Pancreas (tissue), 10 donors: Measurements from ENCODE around the gene C21orf58. TPM values are rescaled to one million over a fixed set of nuclear protein-coding genes. Genes with fewer than 3 reads are reported as not detected.

Source experiments
- ATAC-seq, 4 donors: fragments of 200-7000 bp; cut with Tn5 transposase; one replicate each; pipeline versions ENCODE4 v1.8.0 to v1.9.1; 2020; ENCODE audit warnings: mild to moderate bottlenecking in 4 of 4, moderate library complexity in 4 of 4
- DNase-seq, 6 donors: peaks; one replicate each; pipeline ENCODE4 v3.0.0-alpha.2; 2020
- FAIRE-seq: peaks from 2 replicates; lab custom pipeline; 2012; peaks lifted over from hg19 to GRCh38; lab: Jason Lieb, UNC
- H3K27ac ChIP-seq, 4 donors: fragments of 200-600 bp; sonication (generic); 1 replicate in 3 of 4; 2 replicates in 1 of 4; pipeline versions ENCODE4 v1.5.0 to v1.8.0; 2020
- H3K27me3 ChIP-seq, 4 donors: fragments of 200-600 bp; one replicate each; pipeline ENCODE4 v1.8.0; 2021
- H3K36me3 ChIP-seq, 3 donors: fragments of 200-600 bp; sonication (generic) in 1 of 3; one replicate each; pipeline versions ENCODE4 v1.5.0 to v1.8.0; 2020 to 2021
- H3K4me1 ChIP-seq, 3 donors: fragments of 200-600 bp; one replicate each; pipeline ENCODE4 v1.8.0; 2021
- H3K4me3 ChIP-seq, 4 donors: fragments of 200-600 bp; sonication (generic) in 2 of 4; one replicate each; pipeline versions ENCODE4 v1.5.0 to v1.8.0; 2020 to 2021
- H3K9me3 ChIP-seq, 4 donors: fragments of 200-600 bp; one replicate each; pipeline ENCODE4 v1.8.0; 2021
- WGBS, 2 donors: extraction: QIAGEN DNeasy Blood & Tissue Kit; methylation state at CpG; one replicate each; pipeline ENCODE4 v1.1.7; 2013; 5-methylcytosine and 5-hydroxymethylcytosine counted together
- intact Hi-C, 3 donors: fragments of 100-400 bp; cut with DNase I; formaldehyde crosslinking; loops; one replicate each; pipeline versions ENCODE4 v1.11.1 to v1.14.2; 2022
- polyA plus RNA-seq, 2 donors: library from polyadenylated mRNA; stranded (reverse); fragments of 200-250 nt; gene quantifications; one replicate each; pipeline ENCODE4 v1.2.3, GENCODE V29; 2013
- total RNA-seq, 6 donors: library from RNA; stranded (reverse); fragmentation: NEBNext Ultra II Directional in 4 of 6; extraction: Animal tissue kit (Norgen Biotek cat#: 25700) in 4 of 6; gene quantifications; one replicate each; pipeline versions ENCODE4 v1.2.1 to v1.2.4, GENCODE V29; 2021 to 2023
- TF ChIP-seq, protein P1 (sequence below), 4 donors: fragments of 200-600 bp; sonication (generic) in 3 of 4; IDR thresholded peaks; one replicate each; pipeline versions ENCODE4 v1.5.0 to v1.8.0; 2021; ENCODE audit warnings: antibody characterized with exemption in 4 of 4
- donor health status: healthy with polysubstance abuse.
- donor health status: DM: no; HTN: no; CAD: no; lungs with moderate emphysema.
- donor health status: DM: no; HTN: no; CAD: no.
- donor health status: control.
- donor health status: control.
- donor health status: Bipolar disorder and iron deficiency.
- donor health status: DM: yes; HTN: yes; CAD: no.
- donor health status: DM: no; HTN: no; CAD: no.
- donor health status: DM: no; HTN: no; CAD: no.
- donor health status: DM: yes; HTN: yes; CAD: no.

The C21orf58 gene
- total and polyA plus RNA-seq, 8 donors: 0.88 to 13.1 (median 2.7) TPM

GRCh38 chr21:46362946-46363345 lies 39.3 kb upstream of the C21orf58 start:
- H3K9me3 ChIP-seq: no peaks in the 10 kb centered on the region
- H3K27ac ChIP-seq: no peak overlapping the region
- DNase-seq (no peak), FAIRE-seq (no peak), ATAC-seq (no peak)
- peaks cover 0 to 14% (median 5%) of the 10 kb centered on the region in 3 donors for H3K36me3 ChIP-seq
- no peak overlapping the region for H3K4me3 ChIP-seq
- H3K27me3 ChIP-seq: no peaks in the 10 kb centered on the region
- intact Hi-C loops: no loop called here
- no peaks in the 10 kb centered on the region for H3K4me1 ChIP-seq
- WGBS, 2 donors: 55 to 63% methylated on average over 15 of the region's 15 CpGs
- TF ChIP-seq, protein P1, sequence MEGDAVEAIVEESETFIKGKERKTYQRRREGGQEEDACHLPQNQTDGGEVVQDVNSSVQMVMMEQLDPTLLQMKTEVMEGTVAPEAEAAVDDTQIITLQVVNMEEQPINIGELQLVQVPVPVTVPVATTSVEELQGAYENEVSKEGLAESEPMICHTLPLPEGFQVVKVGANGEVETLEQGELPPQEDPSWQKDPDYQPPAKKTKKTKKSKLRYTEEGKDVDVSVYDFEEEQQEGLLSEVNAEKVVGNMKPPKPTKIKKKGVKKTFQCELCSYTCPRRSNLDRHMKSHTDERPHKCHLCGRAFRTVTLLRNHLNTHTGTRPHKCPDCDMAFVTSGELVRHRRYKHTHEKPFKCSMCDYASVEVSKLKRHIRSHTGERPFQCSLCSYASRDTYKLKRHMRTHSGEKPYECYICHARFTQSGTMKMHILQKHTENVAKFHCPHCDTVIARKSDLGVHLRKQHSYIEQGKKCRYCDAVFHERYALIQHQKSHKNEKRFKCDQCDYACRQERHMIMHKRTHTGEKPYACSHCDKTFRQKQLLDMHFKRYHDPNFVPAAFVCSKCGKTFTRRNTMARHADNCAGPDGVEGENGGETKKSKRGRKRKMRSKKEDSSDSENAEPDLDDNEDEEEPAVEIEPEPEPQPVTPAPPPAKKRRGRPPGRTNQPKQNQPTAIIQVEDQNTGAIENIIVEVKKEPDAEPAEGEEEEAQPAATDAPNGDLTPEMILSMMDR (IDR thresholded peaks at IDR 0.05): no peak

GRCh38 chr21:46361935-46362334 lies 38.3 kb upstream of the C21orf58 start:
- DNase-seq (no peak), ATAC-seq (no peak), FAIRE-seq (no peak)
- no peaks in the 10 kb centered on the region for H3K9me3 ChIP-seq
- TF ChIP-seq, protein P1 (IDR thresholded peaks at IDR 0.05): no peak
- peaks cover 0 to 14% (median 4%) of the 10 kb centered on the region in 3 donors for H3K36me3 ChIP-seq
- intact Hi-C loops: no loop called here
- no peaks in the 10 kb centered on the region for H3K27me3 ChIP-seq
- no peak overlapping the region for H3K4me3 ChIP-seq
- 78 to 83% methylated on average over 10 of the region's 10 CpGs for WGBS, 2 donors
- H3K4me1 ChIP-seq: no peaks in the 10 kb centered on the region
- no peak overlapping the region for H3K27ac ChIP-seq

DNA sequence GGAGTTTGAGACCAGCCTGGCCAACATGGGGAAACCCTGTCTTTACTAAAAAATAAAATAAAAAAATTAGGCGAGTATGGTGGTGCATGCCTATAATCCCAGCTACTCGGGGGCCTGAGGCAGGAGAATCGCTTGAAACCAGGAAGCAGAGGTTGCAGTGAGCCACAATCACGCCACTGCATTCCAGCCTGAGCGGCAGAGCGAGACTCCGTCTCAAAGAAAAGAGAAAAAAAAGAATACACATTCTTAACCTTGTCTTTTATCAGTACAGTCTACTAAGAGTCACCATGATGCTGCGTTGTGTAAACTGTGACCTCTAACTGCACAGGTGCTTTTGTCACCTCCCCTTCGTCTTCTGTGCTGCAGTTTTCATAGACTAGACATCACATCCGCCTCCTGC lies 37.5 kb upstream of the C21orf58 start:
- H3K27ac ChIP-seq: no peak overlapping the region
- H3K4me3 ChIP-seq: no peak overlapping the region
- FAIRE-seq (no peak), ATAC-seq (no peak), DNase-seq (no peak)
- no peaks in the 10 kb centered on the region for H3K9me3 ChIP-seq
- intact Hi-C loops: no loop called here
- no peaks in the 10 kb centered on the region for H3K27me3 ChIP-seq
- TF ChIP-seq, protein P1 (IDR thresholded peaks at IDR 0.05): no peak
- H3K36me3 ChIP-seq: peaks cover 0 to 13% (median 0%) of the 10 kb centered on the region in 3 donors
- no peaks in the 10 kb centered on the region for H3K4me1 ChIP-seq
- 91 to 96% methylated on average over 10 of the region's 10 CpGs for WGBS, 2 donors

- ATAC-seq: no peak
- Histone ChIP-seq H3K4me1 (no peaks in the 10 kb centered on the region), H3K27me3 (no peaks in the 10 kb centered on the region), H3K4me3 (no peak overlapping the region), H3K36me3 (peaks cover 0 to 19% (median 3%) of the 10 kb centered on the region in 3 donors), H3K27ac (no peak overlapping the region), H3K9me3 (no peaks in the 10 kb centered on the region)
- DNase-seq: no peak
- intact Hi-C loops: no loop called here
- FAIRE-seq: no peak
- 90 to 91% methylated on average over 19 of the region's 19 CpGs for WGBS, 2 donors
- TF ChIP-seq, protein P1 (IDR thresholded peaks at IDR 0.05): no peak
These were observed 34.2 kb upstream of the C21orf58 start for GRCh38 chr21:46357684-46358425.

GRCh38 chr21:46357335-46357604 lies 33.6 kb upstream of the C21orf58 start:
- H3K27me3 ChIP-seq: no peaks in the 10 kb centered on the region
- no peak for ATAC-seq
- H3K36me3 ChIP-seq: peaks cover 0 to 19% (median 3%) of the 10 kb centered on the region in 3 donors
- no peak overlapping the region for H3K4me3 ChIP-seq
- WGBS, 2 donors: 89 to 91% methylated on average over 4 of the region's 4 CpGs
- H3K9me3 ChIP-seq: no peaks in the 10 kb centered on the region
- intact Hi-C loops: no loop called here
- H3K27ac ChIP-seq: no peak overlapping the region
- no peaks in the 10 kb centered on the region for H3K4me1 ChIP-seq
- DNase-seq: no peak
- no peak for FAIRE-seq
- TF ChIP-seq, protein P1 (IDR thresholded peaks at IDR 0.05): no peak
